Renal cortex interstitium (tissue), 11 donors: ENCODE data around the gene PPBP. TPM values are rescaled to one million over a fixed set of nuclear protein-coding genes. Genes with fewer than 3 reads are reported as not detected.
A peak's percentile ranks its signal among the peaks of the same experiment; 100 is the strongest.
"Not testable (repeated sequence)": the region's sequence is repeated elsewhere in the genome, so short reads cannot be mapped to it uniquely, and the experiment has no call there.

Experiments
- DNase-seq, 11 donors: peaks; one replicate each; pipeline ENCODE4 v3.0.0-alpha.2; 2013; ENCODE audit warnings: low read depth in 9 of 11, low spot score in 4 of 11; ENCODE audit errors: extremely low read depth in 1 of 11
- polyA plus RNA-seq, 3 donors: library from polyadenylated mRNA; unstranded; fragments of 120-200 nt; gene quantifications; one replicate each; pipeline ENCODE4 v1.2.1, GENCODE V29; 2013; ENCODE audit not compliant: insufficient read length in 3 of 3

PPBP gene
- polyA plus RNA-seq, 3 donors = 15.6 to 25.4 (median 22.7) TPM

GRCh38 chr4:74006009-74006476, 18.1 kb upstream of the PPBP start:
- DNase-seq = no peak

- no peak for DNase-seq
Observed at GRCh38 chr4:74005528-74005927, 17.5 kb upstream of the PPBP start.

- no peak for DNase-seq
Observed at GRCh38 chr4:74004668-74005067, 16.7 kb upstream of the PPBP start.

GRCh38 chr4:74000301-74000700, 12.3 kb upstream of the PPBP start:
- DNase-seq = no peak

- peak in 1 of 11 donors; percentile 3 for DNase-seq
Observed at GRCh38 chr4:73998040-73999011, 10.3 kb upstream of the PPBP start, which contains the start of gene CXCL5. Gene CXCL5 (minus strand): TSS chr4:73998677. CDS start chr4:73998581, 96 bp downstream.

GRCh38 chr4:73992050-73992449, 4.1 kb upstream of the PPBP start:
- no peak for DNase-seq

GRCh38 chr4:73991742-73992000, 3.7 kb upstream of the PPBP start:
- no peak for DNase-seq

GRCh38 chr4:73990988-73991741, 3.2 kb upstream of the PPBP start:
- no peak for DNase-seq

- DNase-seq = no peak
Observed at GRCh38 chr4:73989928-73990327, 1.9 kb upstream of the PPBP start.

GRCh38 chr4:73989031-73989430, 1.0 kb upstream of the PPBP start:
- DNase-seq = no peak

- DNase-seq = no peak
Observed at GRCh38 chr4:73985528-73985852, 2.5 kb downstream of the PPBP start.

GRCh38 chr4:73984736-73985527, 3.1 kb downstream of the PPBP start:
- DNase-seq = no peak

- not testable (repeated sequence) for DNase-seq
Observed at GRCh38 chr4:73981175-73981574, 6.8 kb downstream of the PPBP start.

GRCh38 chr4:73979407-73979957, 8.5 kb downstream of the PPBP start:
- no peak for DNase-seq

- no peak for DNase-seq
Observed at GRCh38 chr4:73978886-73979285, 9.1 kb downstream of the PPBP start.

GRCh38 chr4:73976716-73977115, 11.3 kb downstream of the PPBP start:
- no peak for DNase-seq

GRCh38 chr4:73976217-73976616, 11.8 kb downstream of the PPBP start:
- DNase-seq = no peak

GRCh38 chr4:73974352-73974751, 13.6 kb downstream of the PPBP start:
- no peak for DNase-seq

- no peak for DNase-seq
Observed at GRCh38 chr4:73970945-73971344, 17.0 kb downstream of the PPBP start.
